Esophagus squamous epithelium (tissue), 4 donors: Measurements from ENCODE around the gene PPP3CA.

ENCODE experiments used
- CTCF ChIP-seq, 6 experiments: fragments of 450-650 bp in 4 of 6; fragments of 200-600 bp in 2 of 6; sonication (generic) in 2 of 6; IDR thresholded peaks; one replicate each; pipeline ENCODE4 v1.5.1; 2016 to 2019; ENCODE audit warnings: antibody characterized with exemption in 6 of 6, mild to moderate bottlenecking in 4 of 6, moderate library complexity in 4 of 6
- POLR2A ChIP-seq, 4 donors: fragments of 450-650 bp; IDR thresholded peaks; one replicate each; pipeline ENCODE4 v1.6.1; 2017; ENCODE audit warnings: antibody characterized with exemption in 4 of 4, mild to moderate bottlenecking in 4 of 4, moderate library complexity in 3 of 4

- no peak for TF ChIP-seq POLR2A (IDR thresholded peaks at IDR 0.05)
- TF ChIP-seq CTCF (IDR thresholded peaks at IDR 0.05) = no peak
Measured at GRCh38 chr4:101192244-101192643, 155.1 kb downstream of the PPP3CA start.
